GM10266 (cell line): ENCODE data around the gene ZNF235.

Source experiments
- DNase-seq: peaks from one replicate; pipeline ENCODE4 v3.0.0; 2012; ENCODE audit errors: extremely low spot score
- CTCF ChIP-seq: IDR thresholded peaks from 2 replicates; pipeline ENCODE4 v1.5.1; 2012; ENCODE audit warnings: mild to moderate bottlenecking, low read depth; ENCODE audit not compliant: control insufficient read depth, insufficient read depth; ENCODE audit errors: missing control alignments

ZNF235 gene

GRCh38 chr19:44313231-44313630, 8.4 kb upstream of the ZNF235 start:
- TF ChIP-seq CTCF = no peak
- DNase-seq = no peak

GRCh38 chr19:44308011-44308410, 3.2 kb upstream of the ZNF235 start:
- DNase-seq = no peak
- TF ChIP-seq CTCF = no peak

- no peak for DNase-seq
- no peak for TF ChIP-seq CTCF
Measured at GRCh38 chr19:44306283-44306682, 1.5 kb upstream of the ZNF235 start.

- DNase-seq = no peak
- no peak for TF ChIP-seq CTCF
Measured at GRCh38 chr19:44305457-44305856, 632 bp upstream of the ZNF235 start.

- no peak for DNase-seq
- no peak for TF ChIP-seq CTCF
Measured at GRCh38 chr19:44303976-44304568, 753 bp downstream of the ZNF235 start.

- TF ChIP-seq CTCF = no peak
- no peak for DNase-seq
Measured at GRCh38 chr19:44303320-44303719, 1.5 kb downstream of the ZNF235 start.

- no peak for DNase-seq
- TF ChIP-seq CTCF = no peak
Measured at GRCh38 chr19:44284968-44285367, 19.9 kb downstream of the ZNF235 start.
